Measurements from ENCODE around the gene C19orf67.

C19orf67 gene

GRCh38 chr19:14110650-14111049, 25.1 kb upstream of the C19orf67 start:
- no peak for DNase-seq

GRCh38 chr19:14107581-14108461, 22.2 kb upstream of the C19orf67 start:
- peak in 1 of 58 donors; percentile 26 for DNase-seq

- DNase-seq = no peak
Measured at GRCh38 chr19:14106840-14107239, 21.3 kb upstream of the C19orf67 start.

GRCh38 chr19:14105680-14106079, 20.1 kb upstream of the C19orf67 start:
- no peak for DNase-seq

DNA sequence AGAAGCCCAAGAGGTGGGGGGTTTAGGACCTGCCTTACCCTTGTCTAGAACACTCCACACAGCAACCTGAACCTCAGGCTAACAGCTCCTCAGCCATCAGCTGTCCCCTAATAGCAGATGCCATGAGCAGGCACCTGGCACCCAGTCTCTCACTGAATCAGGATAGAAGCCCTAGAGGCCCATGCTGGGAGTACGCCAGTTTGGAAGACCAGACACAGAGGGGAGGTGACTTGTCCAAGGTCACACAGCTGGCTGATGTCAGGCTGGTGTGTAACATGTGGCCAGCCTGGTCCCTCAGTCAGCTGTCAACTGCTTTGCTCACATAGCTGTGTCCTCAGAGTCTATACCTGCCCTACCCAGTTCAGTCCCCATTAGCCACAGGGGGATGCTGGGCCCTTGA, 17.7 kb upstream of the C19orf67 start:
- no peak for DNase-seq

DNA sequence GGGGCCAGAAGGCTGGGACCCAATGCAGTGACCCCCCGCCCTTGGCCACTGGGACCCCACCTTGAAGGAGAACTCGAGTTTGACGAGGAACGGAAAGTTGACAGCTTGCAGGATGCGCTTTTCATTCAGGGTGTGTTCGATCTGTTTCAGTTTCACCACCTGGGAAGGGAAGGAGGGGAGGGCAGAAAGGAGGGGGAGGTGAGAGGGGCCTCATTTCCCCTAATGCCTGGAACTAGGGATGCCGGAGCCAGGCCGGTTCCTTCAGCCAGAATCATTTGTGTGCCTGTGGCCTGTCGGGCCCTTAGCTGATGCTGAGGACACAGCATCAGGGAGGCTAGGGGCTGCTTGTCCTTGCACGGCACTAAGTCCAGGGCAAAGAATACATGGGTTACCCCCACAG, 17.2 kb upstream of the C19orf67 start:
- no peak for DNase-seq

- DNase-seq = no peak
Measured at GRCh38 chr19:14102102-14102696, 16.6 kb upstream of the C19orf67 start.

GRCh38 chr19:14101003-14101545, 15.5 kb upstream of the C19orf67 start:
- DNase-seq = no peak

DNA sequence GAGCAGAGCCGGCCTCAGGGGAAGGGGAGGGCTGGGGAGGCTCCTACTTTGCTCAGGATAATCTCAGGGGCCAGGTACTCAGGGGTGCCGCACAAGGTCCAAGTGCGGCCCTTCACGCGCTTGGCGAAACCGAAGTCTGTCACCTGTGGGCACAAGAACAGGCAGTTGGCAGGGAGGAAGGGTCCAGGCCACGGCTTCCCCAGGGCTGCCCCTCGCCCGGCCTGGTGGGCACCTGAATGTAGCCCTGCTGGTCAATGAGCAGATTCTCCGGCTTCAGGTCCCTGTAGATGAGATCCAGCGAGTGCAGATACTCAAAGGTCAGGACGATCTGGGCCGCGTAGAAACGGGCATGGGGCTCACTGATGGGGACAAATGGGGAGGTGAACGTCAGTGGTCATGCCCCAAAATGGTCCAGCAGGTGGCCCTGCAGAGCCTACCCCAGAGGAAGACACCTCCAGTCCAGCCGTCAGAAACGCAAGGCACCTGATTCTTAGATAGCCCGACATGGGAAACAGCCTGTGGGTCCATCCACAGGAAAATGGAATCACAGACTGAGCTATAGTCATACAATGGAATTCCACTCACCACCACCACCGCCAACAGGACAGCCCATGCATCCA, 12.1 kb upstream of the C19orf67 start:
- DNase-seq = no peak

DNA sequence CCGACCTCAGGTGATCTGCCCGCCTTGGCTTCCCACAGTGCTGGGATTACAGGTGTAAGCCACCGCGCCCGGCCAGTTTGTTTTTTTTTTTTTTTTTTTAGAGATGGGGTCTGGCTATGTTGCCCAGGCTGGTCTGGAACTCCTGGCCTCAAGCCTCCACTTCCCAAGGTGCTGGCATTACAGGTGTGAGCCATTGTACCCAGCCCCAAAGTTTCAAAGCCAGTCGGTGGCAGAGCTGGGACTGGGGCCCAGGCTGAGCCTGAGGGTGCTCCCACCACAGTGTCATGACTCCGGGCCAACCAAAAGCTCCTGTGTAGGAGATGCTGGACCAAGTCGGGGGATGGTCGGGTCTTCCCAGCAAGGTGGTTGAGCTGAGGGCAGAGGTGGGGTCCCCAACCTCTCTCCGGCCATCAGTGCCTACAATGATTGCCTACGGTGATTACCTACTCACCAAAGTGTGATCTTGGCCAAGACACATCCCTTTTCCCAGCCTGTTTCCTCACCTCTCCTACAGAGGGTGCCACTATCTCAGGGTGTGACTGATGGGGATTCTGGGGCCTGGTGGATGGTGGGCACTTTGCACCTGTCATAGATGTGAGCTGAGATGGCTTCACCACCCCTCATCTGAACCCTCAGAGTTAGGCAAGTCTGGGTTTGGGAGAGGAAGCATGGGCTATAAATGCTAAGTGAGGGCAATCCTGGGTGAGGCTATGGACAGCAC, 10.8 kb upstream of the C19orf67 start:
- DNase-seq = no peak

GRCh38 chr19:14094854-14095253, 9.3 kb upstream of the C19orf67 start:
- DNase-seq = no peak

- no peak for DNase-seq
Measured at GRCh38 chr19:14093117-14093823, 7.7 kb upstream of the C19orf67 start.

DNA sequence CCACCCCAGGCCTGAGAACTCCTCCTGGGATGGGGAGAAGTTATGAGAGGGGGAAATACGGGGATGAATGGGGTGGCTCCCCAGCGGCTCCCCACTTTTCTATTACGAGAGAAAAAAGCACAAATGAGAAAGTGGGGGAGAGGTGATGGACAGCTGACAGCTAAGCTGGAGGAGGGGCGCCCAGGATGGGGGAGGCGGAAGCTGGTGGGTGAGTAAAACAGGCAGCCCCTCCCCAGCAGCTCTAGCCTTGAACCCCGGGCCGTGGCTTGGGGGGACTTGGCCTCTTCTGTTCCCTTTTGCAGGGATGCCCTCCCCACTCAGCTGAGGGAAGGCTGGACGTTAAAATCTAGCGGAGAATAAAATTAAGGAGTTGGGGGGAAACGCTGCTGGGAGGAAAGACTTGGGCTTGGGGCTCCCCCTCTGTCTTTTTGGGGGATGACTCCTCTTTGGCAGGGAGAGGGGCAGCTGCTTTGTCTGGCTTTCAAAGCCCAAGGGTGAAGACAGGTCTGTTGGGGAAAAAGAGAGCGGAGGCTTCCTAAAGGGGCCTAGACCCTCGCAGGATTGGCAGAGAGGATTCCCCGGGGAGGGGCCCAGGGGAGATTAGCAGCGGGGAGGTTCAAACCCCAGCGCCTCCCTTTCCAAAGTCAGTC, 6.4 kb upstream of the C19orf67 start:
- DNase-seq = peak in 4 of 58 donors; percentile 5 to 49 (median 40)

- DNase-seq = peak in 47 of 58 donors; percentile 35 to 90 (median 80)
Measured at GRCh38 chr19:14091081-14091812, 5.7 kb upstream of the C19orf67 start.

GRCh38 chr19:14090509-14091080, 5.0 kb upstream of the C19orf67 start, which contains the start of gene SAMD1:
Gene SAMD1 (minus strand): TSS chr19:14090751.
- peak in 57 of 58 donors; percentile 18 to 90 (median 79) for DNase-seq

DNA sequence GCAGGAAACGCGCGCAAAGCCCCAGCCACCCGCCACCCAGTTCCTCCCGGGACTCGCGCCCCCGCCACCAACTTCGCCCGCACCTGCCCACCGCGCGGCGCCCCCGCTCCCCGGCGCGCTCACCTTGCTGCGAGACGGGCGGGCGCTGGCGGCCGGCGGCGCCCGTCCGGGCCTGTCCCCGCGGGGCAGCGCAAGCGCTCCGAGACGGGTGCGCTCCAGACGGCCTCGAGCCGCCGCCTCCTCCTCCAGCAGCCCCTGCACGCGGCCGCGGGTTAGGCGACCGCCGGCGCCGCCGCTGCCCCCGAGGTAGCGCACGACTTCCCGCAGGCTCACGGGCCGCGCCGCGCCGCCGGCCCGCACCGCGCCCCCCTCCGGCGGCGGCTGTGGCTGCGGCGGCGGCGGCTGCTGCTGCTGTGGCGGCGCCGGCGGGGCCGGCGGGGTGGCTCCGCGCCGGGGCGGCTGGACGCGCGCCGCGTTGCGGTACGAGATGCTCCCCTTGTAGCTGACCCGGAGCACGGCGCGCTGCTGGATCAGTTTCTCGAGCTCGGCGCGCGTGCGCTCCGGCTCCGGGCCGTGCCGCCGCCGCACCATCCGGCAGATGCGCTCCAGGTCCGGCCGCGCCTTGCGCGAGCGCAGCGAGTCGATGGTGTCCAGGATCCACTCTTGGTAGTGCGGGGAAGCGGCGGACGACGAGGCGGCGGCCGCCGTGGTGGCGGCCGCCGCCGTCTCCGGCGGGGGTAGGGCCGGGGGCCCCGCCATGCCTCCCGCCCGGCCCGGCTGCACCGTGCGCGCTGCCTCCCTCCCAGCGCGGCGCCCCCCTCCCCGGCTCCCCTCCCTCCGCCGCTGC, 4.3 kb upstream of the C19orf67 start:
- peak in 28 of 58 donors; percentile 16 to 57 (median 34) for DNase-seq

- peak in 1 of 58 donors; percentile 22 for DNase-seq
Measured at GRCh38 chr19:14089412-14089661, 3.8 kb upstream of the C19orf67 start.

Measured in anterior cingulate cortex (tissue), 58 donors.